HFFc6 (cell line): ENCODE results near the gene BAHCC1. TPM values are rescaled to one million over a fixed set of nuclear protein-coding genes. Genes with fewer than 3 reads are reported as not detected.

Experiments
- DNase-seq: peaks from one replicate; pipeline ENCODE4 v3.0.0-alpha.2; 2018
- H3K27ac Mint-ChIP-seq: 2 replicates; pipeline ENCODE4 v1.8.0; 2020; ENCODE audit warnings: mild to moderate bottlenecking, mixed read lengths
- H3K27me3 Mint-ChIP-seq: 2 replicates; pipeline ENCODE4 v1.8.0; 2021; ENCODE audit warnings: mild to moderate bottlenecking, moderate library complexity, mixed read lengths; ENCODE audit not compliant: insufficient read depth
- H3K36me3 Mint-ChIP-seq: 2 replicates; pipeline ENCODE4 v1.8.0; 2021; ENCODE audit warnings: low read depth, mixed read lengths
- H3K4me1 Mint-ChIP-seq: 2 replicates; pipeline ENCODE4 v1.8.0; 2020; ENCODE audit warnings: low read depth, mixed read lengths
- H3K4me3 Mint-ChIP-seq: 2 replicates; pipeline ENCODE4 v1.8.0; 2020; ENCODE audit warnings: mild to moderate bottlenecking, moderate library complexity, mixed read lengths
- H3K9me3 Mint-ChIP-seq: 2 replicates; pipeline ENCODE4 v1.8.0; 2020; ENCODE audit warnings: mild to moderate bottlenecking, mixed read lengths
- CTCF ChIP-seq: fragments of 200-600 bp; sonication (generic); IDR thresholded peaks from 2 replicates; pipeline ENCODE4 v1.5.0; 2021; ENCODE audit warnings: antibody characterized with exemption, mild to moderate bottlenecking
- total RNA-seq, 6 experiments: library from RNA; stranded (reverse); fragmentation: NEBNext Ultra II Directional; extraction: Animal tissue kit (Norgen Biotek cat#: 25700); gene quantifications; 2 replicates in 1 of 6; 3 replicates in 5 of 6; pipeline ENCODE4 v1.2.3, GENCODE V29; 2021

Gene BAHCC1
- total RNA-seq, 6 experiments from 2014 or later: 7.3 to 9.7 (median 8.3) TPM

DNA sequence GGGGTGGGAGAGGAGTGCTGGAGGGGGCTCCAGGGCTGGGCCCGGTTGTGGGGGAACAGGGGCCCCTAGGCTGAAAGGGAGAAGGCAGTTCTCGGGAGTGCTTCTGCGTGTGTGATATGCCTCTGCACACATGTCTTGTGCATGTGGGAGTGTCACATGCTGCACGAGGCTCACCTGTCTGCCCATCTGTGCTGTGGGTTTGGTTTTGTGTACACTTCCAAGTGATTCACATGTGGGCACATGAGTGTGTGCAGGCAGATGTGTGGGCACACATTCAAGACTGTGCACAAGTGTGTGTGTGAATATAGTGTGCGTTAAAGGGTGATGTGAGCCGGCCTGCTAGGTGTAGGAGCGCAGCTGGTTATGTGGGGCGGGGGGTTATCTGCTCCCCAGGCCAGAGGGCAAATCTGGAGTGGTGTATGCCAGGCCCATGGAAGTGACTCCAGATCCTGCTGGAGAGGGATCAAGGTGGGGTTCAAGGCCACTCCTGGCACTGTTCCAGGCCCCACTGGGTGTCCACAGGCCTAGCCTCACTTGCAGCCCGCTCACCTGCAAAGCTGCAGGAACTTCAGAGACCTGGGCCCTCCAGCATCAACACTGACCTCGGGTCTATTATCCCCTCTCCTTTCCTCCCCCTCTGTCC lies 3.8 kb upstream of the BAHCC1 start:
- no peak for TF ChIP-seq CTCF
- no peak for DNase-seq
- Mint-ChIP-seq H3K36me3 (no peaks in the 10 kb centered on the region), H3K4me1 (peaks cover 42% of the 10 kb centered on the region), H3K4me3 (peak overlapping the region; percentile 84), H3K27me3 (peaks cover 11% of the 10 kb centered on the region), H3K27ac (peak overlapping the region; percentile 83), H3K9me3 (no peaks in the 10 kb centered on the region)

DNA sequence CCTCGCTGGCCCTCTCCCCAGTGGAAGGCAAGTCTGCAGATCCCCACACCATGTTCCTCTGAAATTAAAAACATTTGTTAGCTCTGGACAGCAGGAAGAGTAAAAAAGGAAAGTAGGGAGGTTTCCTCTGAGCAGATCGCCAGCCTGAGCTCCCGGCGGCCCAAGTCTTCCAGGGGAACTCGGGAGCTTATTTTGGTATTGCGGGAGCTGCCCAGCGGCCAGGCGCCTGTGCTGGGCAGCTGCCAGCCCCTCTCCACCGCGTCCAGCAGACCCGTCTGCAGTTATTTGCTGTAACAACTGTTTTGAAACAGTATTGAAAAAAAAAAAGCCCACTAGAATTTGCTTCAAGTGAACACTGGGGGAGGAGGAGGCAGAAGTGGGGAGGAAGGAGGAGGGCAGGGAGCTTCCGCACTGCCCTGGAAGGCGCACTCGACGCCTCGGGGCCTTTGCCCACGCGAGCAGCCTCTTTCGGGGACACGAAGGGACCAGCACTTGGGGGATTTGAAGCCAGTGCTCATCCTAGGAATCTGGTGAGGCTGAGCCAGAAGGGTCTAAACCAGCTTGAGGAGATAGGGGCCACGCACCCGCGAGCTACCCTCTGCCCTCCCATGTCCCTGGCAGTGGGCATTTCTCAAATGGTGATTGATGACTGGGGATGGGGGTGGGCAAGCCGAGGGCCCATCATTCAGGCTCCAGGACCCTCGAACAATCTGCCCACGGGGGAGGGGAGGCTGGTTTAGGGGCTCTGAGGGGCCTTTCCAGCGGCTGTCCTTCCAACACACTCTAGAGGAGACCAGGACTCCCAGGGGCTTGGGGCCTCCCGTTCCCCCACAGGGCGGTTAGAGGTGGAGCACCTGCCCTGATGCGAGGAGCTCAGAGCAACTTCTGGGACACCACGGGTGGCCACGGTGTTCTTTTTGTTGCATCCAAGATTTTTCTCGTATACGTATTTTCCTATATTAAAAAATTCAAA lies 3.0 kb upstream of the BAHCC1 start:
- H3K27ac Mint-ChIP-seq: peak overlapping the region; percentile 83
- H3K9me3 Mint-ChIP-seq: no peaks in the 10 kb centered on the region
- H3K4me3 Mint-ChIP-seq: peak overlapping the region; percentile 84
- H3K36me3 Mint-ChIP-seq: no peaks in the 10 kb centered on the region
- peaks cover 9% of the 10 kb centered on the region for H3K27me3 Mint-ChIP-seq
- DNase-seq: peak; percentile 15
- TF ChIP-seq CTCF: no peak
- H3K4me1 Mint-ChIP-seq: peaks cover 42% of the 10 kb centered on the region

DNA sequence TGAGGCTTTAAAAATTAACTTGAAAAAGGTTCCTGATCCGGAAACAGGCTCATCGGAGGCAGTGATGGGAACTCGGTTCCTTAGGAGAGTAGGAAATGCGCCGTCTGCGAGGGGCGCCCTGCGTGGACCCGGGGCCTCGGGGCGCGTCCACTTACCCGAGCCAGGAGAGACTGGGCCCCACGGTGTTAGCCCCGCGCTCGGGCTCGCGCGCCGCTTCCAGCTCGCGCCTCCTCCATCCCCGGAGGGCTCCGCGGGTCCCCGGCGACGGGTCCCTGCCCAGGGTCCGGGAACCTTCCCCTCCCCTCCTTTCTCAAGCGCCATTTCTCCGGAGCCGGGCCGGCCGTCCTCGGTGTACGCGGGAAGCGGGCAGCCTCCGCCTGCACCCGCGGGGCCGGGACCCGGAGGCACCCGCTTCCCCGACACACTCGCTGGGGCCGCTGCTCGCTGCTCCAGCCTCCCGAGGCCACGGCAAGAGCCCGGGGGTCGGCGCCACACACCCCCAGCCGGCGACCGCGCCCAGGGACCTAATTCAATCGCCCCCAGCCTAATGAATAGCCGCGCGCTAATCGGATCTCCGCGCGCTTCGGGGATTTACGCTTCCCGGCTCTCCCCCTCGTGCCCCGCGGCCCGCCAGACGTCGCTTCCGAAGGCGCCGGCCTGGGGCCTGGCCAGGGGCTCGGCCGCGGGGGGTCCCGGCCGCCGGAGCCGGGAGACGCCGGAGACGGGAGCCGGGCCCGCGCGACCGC lies 2.2 kb upstream of the BAHCC1 start:
- H3K36me3 Mint-ChIP-seq: peaks cover 3% of the 10 kb centered on the region; the same call in 1 of the 2 replicates
- TF ChIP-seq CTCF: no peak
- H3K4me3 Mint-ChIP-seq: peak overlapping the region; percentile 84
- peaks cover 9% of the 10 kb centered on the region for H3K27me3 Mint-ChIP-seq
- peaks cover 44% of the 10 kb centered on the region for H3K4me1 Mint-ChIP-seq
- no peaks in the 10 kb centered on the region for H3K9me3 Mint-ChIP-seq
- DNase-seq: no peak
- H3K27ac Mint-ChIP-seq: peak overlapping the region; percentile 83

GRCh38 chr17:81393684-81394376 lies 1.4 kb upstream of the BAHCC1 start:
- H3K36me3 Mint-ChIP-seq: peaks cover 3% of the 10 kb centered on the region; the same call in 1 of the 2 replicates
- peak overlapping the region; percentile 94 for H3K27ac Mint-ChIP-seq
- H3K27me3 Mint-ChIP-seq: peaks cover 8% of the 10 kb centered on the region
- DNase-seq: peak; percentile 100
- H3K9me3 Mint-ChIP-seq: no peaks in the 10 kb centered on the region
- peaks cover 44% of the 10 kb centered on the region for H3K4me1 Mint-ChIP-seq
- peak overlapping the region; percentile 87 for H3K4me3 Mint-ChIP-seq
- TF ChIP-seq CTCF: peak; percentile 62
